ENCODE data around the gene NMS. TPM values are rescaled to one million over a fixed set of nuclear protein-coding genes. Genes with fewer than 3 reads are reported as not detected.
"Not testable (repeated sequence)": the region's sequence is repeated elsewhere in the genome, so short reads cannot be mapped to it uniquely, and the experiment has no call there.

Gene NMS
- total RNA-seq, 1 donor from 2014 or later: not detected

GRCh38 chr2:100437751-100438150 is 32.5 kb upstream of the NMS start:
- Histone ChIP-seq H3K27ac (no peak overlapping the region), H3K9me3 (no peaks in the 10 kb centered on the region), H3K4me3 (no peak overlapping the region), H3K27me3 (no peaks in the 10 kb centered on the region), H3K36me3 (no peaks in the 10 kb centered on the region), H3K4me1 (no peaks in the 10 kb centered on the region)
- intact Hi-C loops (cut with DNase I): no loop called here
- DNase-seq (no peak), ATAC-seq (no peak)
- no peak for TF ChIP-seq CTCF (IDR thresholded peaks at IDR 0.05)

DNA sequence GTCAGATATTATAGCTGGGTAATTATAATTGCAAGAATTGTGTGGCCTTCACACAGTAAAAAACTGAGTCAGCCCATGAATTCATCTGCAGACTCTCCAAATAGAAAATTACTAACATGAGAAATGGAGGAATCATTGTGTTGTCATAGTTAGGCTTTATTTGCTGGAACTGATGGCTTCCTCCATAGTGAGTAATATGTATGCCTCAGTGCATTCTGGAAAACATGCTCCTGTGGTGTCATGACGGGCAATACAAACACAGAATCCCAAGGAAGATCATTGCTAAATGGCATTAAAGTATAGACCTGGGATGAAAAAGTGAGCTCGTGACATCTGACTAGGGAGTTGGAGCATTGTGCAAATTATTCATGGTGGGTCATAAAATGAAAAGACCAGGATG is 23.6 kb upstream of the NMS start:
- TF ChIP-seq CTCF (IDR thresholded peaks at IDR 0.05): no peak
- Histone ChIP-seq H3K36me3 (no peaks in the 10 kb centered on the region), H3K9me3 (no peaks in the 10 kb centered on the region), H3K27ac (no peak overlapping the region), H3K27me3 (no peaks in the 10 kb centered on the region), H3K4me1 (no peaks in the 10 kb centered on the region), H3K4me3 (no peak overlapping the region)
- no peak for ATAC-seq
- intact Hi-C loops (cut with DNase I): no loop called here
- no peak for DNase-seq

GRCh38 chr2:100451092-100451491 is 19.2 kb upstream of the NMS start:
- no peaks in the 10 kb centered on the region for H3K27me3 ChIP-seq
- intact Hi-C loops (cut with DNase I): no loop called here
- DNase-seq (no peak), ATAC-seq (no peak)
- no peak overlapping the region for H3K27ac ChIP-seq
- H3K4me1 ChIP-seq: no peaks in the 10 kb centered on the region
- H3K9me3 ChIP-seq: no peaks in the 10 kb centered on the region
- H3K36me3 ChIP-seq: no peaks in the 10 kb centered on the region
- no peak overlapping the region for H3K4me3 ChIP-seq
- no peak for TF ChIP-seq CTCF (IDR thresholded peaks at IDR 0.05)

DNA sequence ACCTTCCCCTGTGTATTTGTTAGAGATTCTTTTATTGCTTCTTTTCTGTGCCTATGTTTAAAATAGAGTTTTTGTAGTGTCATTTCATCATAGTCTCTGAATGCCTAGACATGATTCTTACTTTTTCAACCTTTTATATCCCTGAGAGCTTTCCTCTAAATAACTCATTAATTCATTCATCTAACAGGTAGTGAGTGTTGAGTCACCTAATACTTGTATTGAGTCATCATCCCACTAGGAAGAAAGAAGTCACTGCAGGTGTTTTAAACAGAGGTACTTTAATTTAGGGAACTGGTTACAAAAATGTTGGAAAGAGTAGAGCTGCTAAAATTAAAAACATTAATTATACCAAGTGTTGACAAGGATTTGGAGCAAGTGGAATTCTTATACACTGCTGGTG is 18.5 kb upstream of the NMS start:
- H3K4me3 ChIP-seq: no peak overlapping the region
- H3K9me3 ChIP-seq: peaks cover 6% of the 10 kb centered on the region
- no peaks in the 10 kb centered on the region for H3K36me3 ChIP-seq
- intact Hi-C loops (cut with DNase I): no loop called here
- H3K4me1 ChIP-seq: no peaks in the 10 kb centered on the region
- no peak overlapping the region for H3K27ac ChIP-seq
- DNase-seq: no peak
- no peaks in the 10 kb centered on the region for H3K27me3 ChIP-seq
- ATAC-seq: no peak
- TF ChIP-seq CTCF (IDR thresholded peaks at IDR 0.05): no peak

DNA sequence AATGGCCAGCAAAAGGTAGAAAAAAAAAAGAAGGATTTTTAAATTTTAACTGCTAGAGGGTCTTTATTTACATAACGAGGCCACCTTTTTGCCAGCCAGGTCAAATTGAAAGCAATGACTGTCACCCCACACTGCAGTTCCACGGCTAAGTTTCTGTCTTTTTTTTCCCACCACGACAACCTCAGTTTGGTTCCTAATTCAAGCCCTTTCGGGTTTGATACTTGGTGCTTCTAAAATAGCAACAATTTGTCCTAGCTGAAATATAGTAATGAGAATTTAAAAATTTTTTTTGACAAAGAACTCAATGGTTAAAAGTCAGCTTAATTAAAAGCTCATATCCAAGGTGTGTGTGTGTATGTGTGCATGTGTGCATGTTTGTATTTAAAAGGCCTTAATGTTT is 16.4 kb upstream of the NMS start:
- intact Hi-C loops (cut with DNase I): no loop called here
- ATAC-seq: no peak
- H3K27me3 ChIP-seq: no peaks in the 10 kb centered on the region

GRCh38 chr2:100456357-100456756 is 13.9 kb upstream of the NMS start:
- H3K4me3 ChIP-seq; H3K36me3 ChIP-seq; H3K27ac ChIP-seq; H3K27me3 ChIP-seq; ATAC-seq; H3K4me1 ChIP-seq; intact Hi-C loops (cut with DNase I); DNase-seq: not testable (repeated sequence)
- peaks cover 19% of the 10 kb centered on the region for H3K9me3 ChIP-seq

More for the DNA sequence above, 16.4 kb upstream of the NMS start:
- no peak for DNase-seq
- peaks cover 19% of the 10 kb centered on the region for H3K9me3 ChIP-seq
- H3K4me3 ChIP-seq: no peak overlapping the region
- H3K36me3 ChIP-seq: no peaks in the 10 kb centered on the region
- no peak overlapping the region for H3K27ac ChIP-seq
- no peaks in the 10 kb centered on the region for H3K4me1 ChIP-seq
- no peak for TF ChIP-seq CTCF (IDR thresholded peaks at IDR 0.05)

Measured in upper lobe of right lung (tissue), 1 donor.